GM19193 (cell line): ENCODE data around the gene MDM2.

Experiments used
- POLR2A ChIP-seq: IDR thresholded peaks from 4 replicates; pipeline ENCODE4 v1.6.1; 2011; ENCODE audit not compliant: insufficient read depth, insufficient read length; ENCODE audit errors: extremely low read depth

MDM2 gene

GRCh38 chr12:68831751-68832503 lies 23.9 kb downstream of the MDM2 start:
- peak; percentile 38 for TF ChIP-seq POLR2A

DNA sequence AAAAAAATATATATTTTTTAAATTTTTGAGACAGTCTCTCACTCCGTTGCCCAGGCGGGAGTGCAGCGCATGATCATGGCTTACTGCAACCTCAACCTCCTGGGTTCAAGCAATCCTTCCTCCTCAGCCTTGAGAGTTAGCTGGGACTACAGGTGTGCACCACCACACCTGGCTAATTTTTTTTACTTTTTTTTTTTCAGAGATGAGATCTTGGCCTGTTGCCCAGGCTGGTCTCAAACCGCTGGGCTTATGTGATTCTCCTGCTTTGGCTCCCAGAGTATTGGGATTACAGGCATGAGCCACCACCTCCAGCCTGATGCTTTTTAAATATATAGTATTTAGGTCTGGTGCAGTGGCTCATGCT lies 24.5 kb downstream of the MDM2 start:
- no peak for TF ChIP-seq POLR2A

DNA sequence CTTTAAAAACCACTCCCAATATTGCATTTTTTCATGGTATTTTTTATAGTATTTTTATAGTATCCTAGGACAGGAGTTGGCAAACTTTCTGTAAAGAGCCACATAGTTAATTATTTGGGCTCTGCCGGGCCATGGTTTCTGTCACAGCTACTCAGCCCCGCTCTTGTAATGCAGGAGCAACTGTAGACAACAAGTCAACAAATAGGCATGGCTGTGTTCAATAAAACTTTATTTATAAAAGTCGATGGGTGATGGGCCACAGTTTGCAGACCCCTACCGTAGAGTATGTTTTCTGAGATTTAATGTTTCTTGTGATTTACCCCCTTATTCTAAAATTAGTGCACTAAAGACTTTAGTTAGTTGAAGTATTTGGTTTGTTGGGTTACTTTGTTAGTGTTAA lies 25.5 kb downstream of the MDM2 start:
- TF ChIP-seq POLR2A: no peak

DNA sequence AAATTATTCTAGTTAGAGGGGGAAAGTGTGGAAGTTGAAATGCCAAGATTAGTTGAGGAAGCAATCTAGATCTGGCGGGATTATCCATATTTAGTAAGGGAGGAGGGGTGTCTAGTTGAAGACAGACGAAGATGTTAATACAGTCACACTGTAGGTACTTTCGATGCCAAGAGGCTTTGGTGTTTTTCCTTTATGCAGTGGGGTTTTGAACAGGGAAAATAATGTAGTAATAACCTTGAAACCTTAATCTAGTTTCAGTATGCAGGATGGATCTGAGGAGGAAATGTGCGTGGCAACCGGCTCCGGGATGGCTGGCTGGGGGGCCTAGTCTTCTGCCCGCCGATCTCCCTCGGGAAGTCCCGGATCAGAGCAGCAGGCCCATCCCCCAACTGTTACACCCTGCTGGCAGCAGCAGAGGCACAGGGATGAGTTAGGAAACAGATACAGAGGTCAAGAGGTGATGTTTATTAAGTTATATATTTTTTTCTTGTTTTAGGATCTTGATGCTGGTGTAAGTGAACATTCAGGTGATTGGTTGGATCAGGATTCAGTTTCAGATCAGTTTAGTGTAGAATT lies 27.4 kb downstream of the MDM2 start:
- TF ChIP-seq POLR2A: peak; percentile 56

GRCh38 chr12:68837215-68837614 lies 29.2 kb downstream of the MDM2 start:
- TF ChIP-seq POLR2A: no peak

GRCh38 chr12:68838046-68838886 lies 30.3 kb downstream of the MDM2 start:
- TF ChIP-seq POLR2A: no peak

GRCh38 chr12:68839183-68840147 lies 31.5 kb downstream of the MDM2 start:
- TF ChIP-seq POLR2A: no peak

GRCh38 chr12:68841717-68842116 lies 33.7 kb downstream of the MDM2 start:
- no peak for TF ChIP-seq POLR2A

DNA sequence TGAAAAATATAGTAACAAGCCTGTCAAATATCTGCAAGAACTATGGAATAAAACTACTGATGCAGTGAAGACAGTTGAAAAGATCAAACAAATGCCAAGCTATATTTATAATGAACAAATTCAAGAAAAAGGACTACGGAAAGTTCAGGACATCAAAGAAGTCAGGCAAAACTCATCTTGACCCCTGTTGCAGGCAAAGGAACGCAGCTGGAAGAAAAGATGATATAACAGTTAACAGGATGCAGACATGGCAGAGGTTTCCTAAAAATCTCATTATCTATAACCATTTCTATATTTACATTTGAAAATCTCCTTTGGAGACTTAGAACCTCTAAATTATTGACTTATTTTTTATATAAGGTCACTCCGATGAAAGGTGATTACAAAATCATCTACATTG lies 34.1 kb downstream of the MDM2 start:
- TF ChIP-seq POLR2A: peak; percentile 38

- peak; percentile 12 for TF ChIP-seq POLR2A
These were observed 35.0 kb downstream of the MDM2 start for GRCh38 chr12:68842784-68843567.

- peak; percentile 61 for TF ChIP-seq POLR2A
These were observed 36.4 kb downstream of the MDM2 start for GRCh38 chr12:68844318-68844745.

GRCh38 chr12:68844788-68845695 lies 37.1 kb downstream of the MDM2 start:
- TF ChIP-seq POLR2A: peak; percentile 40

GRCh38 chr12:68846811-68847210 lies 38.8 kb downstream of the MDM2 start:
- TF ChIP-seq POLR2A: no peak
